ENCODE results near the gene BICD1.

DNA sequence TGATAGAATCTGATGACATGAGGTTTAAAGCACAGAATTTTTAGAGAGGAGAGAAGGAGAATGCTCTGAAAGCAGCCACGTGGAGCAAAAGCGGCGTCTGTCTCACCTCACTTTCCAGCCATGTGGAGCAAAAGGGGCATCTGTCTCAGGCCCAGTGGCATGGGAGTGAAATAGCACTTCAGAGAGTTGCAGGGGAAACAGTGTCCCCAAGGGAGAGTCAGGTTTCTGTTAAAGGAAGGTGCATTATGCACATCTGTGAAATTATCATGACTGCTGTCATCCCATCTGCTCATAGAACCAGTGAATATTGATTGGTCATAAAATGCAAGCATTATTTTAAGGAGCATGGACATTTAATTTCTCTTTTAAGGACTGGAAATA is 124.0 kb downstream of the BICD1 start:
- TF ChIP-seq, protein P1, sequence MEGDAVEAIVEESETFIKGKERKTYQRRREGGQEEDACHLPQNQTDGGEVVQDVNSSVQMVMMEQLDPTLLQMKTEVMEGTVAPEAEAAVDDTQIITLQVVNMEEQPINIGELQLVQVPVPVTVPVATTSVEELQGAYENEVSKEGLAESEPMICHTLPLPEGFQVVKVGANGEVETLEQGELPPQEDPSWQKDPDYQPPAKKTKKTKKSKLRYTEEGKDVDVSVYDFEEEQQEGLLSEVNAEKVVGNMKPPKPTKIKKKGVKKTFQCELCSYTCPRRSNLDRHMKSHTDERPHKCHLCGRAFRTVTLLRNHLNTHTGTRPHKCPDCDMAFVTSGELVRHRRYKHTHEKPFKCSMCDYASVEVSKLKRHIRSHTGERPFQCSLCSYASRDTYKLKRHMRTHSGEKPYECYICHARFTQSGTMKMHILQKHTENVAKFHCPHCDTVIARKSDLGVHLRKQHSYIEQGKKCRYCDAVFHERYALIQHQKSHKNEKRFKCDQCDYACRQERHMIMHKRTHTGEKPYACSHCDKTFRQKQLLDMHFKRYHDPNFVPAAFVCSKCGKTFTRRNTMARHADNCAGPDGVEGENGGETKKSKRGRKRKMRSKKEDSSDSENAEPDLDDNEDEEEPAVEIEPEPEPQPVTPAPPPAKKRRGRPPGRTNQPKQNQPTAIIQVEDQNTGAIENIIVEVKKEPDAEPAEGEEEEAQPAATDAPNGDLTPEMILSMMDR (IDR thresholded peaks at IDR 0.05), result no peak
- TF ChIP-seq POLR2AphosphoS5 (IDR thresholded peaks at IDR 0.05) (no peak), POLR2A (IDR thresholded peaks at IDR 0.05) (no peak), EP300 (IDR thresholded peaks at IDR 0.05) (no peak)
